ENCODE measurements around the gene PDE4D.

PDE4D gene

DNA sequence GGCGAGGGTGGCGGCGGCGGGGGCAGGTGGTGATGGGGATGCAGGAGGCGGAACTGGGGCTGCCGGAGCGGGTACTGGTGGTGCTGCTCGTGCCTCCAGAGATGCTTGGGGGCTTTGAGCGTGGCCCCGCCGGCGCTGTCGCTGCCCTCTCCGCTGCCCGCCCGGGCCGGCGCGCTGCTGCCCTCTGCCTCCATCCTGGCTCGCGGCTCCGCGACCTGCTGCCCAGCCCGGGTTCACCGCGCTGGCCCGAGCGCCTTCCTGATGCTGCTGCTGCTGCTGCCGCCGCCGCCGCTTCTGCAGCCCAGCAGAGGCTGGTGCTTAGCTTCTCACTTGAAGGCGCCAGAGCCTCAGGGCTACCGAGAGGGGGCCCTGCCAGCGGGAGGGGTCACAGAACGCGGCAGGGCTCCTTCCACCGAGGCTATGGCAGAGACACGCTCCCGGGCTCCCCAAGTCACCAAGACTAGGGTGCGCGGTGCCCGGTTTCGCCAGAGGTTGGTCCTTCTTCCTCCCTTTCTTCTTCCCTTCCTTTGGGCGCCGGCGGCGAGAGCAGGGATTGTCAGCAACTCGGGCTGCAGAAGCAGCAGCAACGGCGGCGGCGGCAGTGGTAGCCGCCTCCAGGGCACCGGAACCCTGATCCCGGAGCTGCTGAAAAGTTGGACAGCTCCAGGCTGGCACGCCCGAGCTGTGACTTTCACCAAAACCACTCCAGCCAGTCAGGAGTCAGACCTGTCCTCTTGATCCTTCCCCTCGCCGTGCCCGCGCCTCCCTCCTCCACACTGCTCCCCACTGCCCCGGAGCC lies at the start of gene PDE4D:
Gene PDE4D, minus strand, starts transcription at position 298 of the 799 bp plus-strand sequence.
- DNase-seq (ENCODE audit: low read depth in 2 of 2), result no peak

DNA sequence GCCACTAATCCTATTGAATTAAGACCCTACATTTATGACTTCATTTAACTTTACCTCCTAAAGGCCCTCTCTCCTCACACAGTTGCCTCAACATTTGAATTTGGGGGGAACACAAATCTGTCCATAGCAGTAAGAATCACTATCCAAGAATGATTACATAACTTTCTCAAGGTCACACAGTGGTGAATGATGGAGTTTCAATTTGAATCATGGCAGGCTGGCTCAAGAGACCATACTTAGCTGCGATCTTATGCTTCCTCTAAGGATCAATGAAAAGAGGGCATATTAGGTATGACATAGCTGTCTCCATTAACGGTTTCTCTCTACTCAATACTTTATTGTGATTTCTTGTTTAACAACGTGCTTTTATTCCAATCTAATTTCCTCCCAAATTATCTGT lies 44.1 kb upstream of the PDE4D start:
- DNase-seq (ENCODE audit: low read depth in 2 of 2), result no peak

DNA sequence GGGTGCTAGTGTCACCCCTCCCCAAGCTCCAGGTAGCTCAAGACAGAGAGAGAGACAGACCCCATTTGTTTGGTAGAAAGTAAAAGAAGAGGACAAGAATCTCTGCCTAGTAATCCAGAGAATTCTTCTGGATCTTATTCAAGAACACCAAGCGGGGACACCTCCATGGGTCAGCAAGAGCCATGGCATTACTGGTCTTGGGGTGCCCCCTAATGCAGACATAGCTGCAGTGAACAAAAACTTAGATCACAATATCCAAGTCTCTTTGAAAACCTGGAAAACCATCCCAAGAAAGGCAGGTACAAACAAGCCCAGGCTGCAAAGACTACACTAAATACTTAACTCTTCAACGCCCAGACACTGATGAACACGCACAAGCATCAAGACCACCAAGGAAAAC lies 29.9 kb upstream of the PDE4D start:
- DNase-seq (ENCODE audit: low read depth in 2 of 2), result no peak

DNA sequence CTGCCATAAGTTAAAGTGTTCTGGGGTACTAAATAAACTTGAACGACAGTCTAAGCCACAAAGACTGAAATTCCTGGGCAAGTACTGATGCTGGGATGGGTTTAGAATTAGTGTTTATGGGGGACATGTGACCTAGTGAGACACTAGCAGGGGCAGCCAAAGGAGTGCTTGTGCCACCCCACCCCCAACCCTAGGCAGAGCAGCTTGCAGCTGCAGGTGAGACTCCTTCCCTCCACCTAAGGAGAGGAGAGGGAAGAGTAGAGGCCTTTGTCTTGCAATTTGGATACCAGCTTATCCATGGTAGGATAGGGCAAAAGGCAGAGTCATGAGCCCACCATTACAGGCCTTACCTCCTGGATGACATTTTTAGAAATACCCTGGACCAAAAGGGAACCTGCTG lies 28.7 kb upstream of the PDE4D start:
- no peak for DNase-seq (ENCODE audit: low read depth in 2 of 2)

DNA sequence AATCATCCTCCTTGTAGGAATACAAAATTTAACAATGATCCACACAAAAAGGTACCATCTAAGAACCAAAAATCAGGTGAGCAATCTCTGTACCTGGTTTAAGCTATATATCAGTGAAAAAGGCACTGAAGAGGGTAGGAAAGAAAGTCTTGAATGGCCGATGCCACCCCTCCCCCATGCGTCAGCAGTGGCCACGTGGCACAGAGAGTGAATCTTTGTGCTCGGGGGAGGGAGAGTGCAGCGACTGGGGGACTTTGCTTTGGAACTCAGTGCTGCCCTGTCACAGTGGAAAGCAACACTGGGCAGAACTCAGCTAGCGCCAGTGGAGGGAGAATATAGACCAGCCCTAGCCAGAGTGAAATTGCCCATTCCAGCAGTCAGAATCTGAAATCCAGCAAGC lies 28.3 kb upstream of the PDE4D start:
- no peak for DNase-seq (ENCODE audit: low read depth in 2 of 2)

DNA sequence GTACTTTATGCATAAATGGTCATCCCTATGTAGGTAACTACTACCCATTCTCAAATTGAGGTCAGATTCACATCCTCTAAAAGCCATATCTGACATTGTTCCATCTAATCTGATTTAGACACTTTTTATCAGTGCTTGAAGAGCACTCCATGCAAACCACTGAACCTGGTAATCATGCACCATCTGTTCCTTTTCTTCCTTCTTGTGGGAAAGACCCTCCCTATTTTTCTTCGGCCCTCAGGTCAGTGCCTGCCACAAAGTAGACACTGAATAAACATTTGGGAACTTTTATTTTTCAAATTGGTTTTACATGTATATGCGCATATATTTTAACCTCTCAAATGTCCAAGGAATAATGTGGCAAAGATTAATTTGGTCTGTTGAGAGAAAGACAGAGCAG lies 26.0 kb upstream of the PDE4D start:
- no peak for DNase-seq (ENCODE audit: low read depth in 2 of 2)

DNA sequence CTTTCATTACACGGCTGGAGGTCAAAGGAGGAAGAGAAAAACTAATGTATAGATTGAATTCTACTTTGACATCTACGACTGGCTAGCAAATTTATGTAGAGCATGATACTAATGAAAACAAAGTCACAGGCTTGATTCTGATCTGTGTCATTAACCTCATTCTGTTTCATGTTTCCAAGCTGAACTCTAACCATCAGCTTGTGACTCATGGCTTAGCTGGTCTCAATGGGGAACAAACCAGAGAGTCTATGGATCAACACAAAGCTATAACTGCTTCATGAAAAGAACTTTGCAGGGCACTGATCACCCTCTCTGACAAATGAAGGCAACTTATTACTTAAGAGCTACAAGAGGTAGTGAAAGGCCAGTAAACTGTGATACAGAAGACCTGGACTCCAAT lies 23.6 kb upstream of the PDE4D start:
- no peak for DNase-seq (ENCODE audit: low read depth in 2 of 2)

DNA sequence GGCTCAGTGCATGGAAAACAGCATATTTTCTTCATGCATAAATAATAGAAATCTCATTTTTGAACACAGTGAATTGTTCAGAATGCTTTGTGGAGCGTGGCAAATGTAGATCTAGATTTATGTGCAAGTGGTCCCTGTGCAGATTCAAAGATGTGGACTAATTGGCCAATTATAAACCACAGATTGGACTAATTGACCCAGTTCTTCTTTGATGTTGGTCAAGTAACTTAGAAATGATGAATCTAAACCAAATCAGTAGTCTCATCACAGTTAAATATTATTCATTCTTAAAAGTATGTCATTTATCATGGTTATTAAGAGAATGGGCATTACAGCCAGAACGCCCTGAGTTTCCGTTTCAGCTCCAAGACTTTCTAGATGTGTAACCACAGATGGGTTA lies 11.7 kb upstream of the PDE4D start:
- no peak for DNase-seq (ENCODE audit: low read depth in 2 of 2)

DNA sequence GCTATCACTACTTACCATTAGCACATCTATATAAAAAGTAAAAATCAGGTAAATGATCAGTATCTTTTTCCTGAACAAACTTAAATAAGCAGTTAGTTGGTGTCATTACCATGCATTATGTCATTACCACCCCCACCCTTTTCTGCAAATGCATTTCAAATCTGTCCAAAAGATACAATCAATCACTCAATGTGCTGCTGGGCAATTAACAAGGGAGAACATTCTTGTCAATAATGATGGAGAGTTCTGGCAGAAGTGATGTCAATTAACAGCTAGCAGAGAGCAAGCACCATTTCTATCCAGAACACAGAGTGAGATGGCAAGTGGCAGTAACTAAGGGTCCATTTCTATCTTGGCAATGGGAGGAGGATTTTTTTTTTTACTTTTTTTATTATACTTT lies 3.5 kb upstream of the PDE4D start:
- no peak for DNase-seq (ENCODE audit: low read depth in 2 of 2)

DNA sequence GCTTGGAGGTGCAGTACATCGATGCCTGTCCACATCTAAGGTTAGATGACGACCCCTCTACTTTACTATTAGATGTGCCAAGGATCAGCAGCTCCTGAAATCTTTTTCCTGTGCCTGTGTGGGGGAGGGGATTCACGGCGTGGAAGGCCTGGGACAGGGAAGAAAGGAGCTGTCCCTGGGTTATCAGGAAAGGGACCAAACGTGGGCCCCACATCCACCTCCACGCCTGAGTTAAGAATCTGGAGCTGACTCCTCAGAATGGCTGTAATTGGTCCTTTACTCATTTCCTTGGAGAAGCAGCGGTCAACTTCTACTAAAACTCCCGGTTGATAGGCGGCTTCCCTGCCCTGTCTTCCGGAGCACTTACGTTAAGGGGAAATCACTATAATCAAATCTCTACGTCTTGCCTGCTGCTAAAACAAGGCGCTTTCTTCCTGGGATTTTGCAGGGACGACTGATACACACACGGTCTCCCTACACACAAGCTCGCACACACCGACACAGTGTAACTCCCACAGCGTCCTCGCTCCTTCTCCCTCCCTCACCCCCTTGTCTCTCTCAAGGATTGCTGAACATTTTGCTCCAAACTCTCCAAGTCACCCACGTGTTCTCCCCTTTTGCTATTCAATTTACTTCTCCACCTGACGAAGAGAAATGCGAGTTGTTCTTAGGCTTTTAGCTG lies 1.4 kb downstream of the PDE4D start:
- DNase-seq (ENCODE audit: low read depth in 2 of 2), result no peak

DNA sequence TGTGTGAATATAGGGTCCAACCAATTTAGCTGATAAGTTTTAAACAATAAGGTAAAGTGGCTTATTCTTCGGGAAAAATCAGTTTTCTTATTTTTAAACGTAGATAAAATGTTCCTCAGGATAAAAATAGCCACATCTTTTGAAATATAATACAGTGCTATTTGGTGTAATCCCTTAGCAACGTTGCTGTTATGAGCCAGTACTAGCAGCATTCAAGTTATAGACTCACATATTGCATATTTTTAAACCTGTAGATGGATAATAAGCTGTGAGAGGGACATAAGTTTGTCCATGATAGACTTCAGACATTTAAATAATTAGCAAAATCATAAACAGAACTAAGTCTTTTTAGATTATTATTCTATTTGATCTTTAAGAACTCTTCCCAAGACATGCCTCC lies 6.3 kb downstream of the PDE4D start:
- DNase-seq (ENCODE audit: low read depth in 2 of 2), result no peak

DNA sequence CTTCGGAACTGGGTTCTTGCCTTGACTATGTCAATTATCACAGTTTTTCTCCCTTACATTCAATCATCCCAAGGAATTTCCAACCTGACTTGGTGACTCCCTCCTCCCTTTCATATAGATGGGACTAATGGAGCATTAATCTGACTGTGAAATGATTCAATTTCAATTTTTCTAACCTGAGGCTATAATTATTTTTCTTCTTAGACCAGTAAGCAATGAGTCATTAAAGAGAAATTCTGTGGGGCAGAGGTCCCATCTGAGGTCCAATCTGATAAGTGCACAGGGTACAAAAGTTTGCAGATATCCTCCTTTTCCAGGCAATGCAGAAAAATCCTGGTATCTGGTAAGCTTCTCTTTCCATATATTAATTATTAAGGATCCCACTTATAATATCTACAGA lies 18.9 kb downstream of the PDE4D start:
- no peak for DNase-seq (ENCODE audit: low read depth in 2 of 2)

DNA sequence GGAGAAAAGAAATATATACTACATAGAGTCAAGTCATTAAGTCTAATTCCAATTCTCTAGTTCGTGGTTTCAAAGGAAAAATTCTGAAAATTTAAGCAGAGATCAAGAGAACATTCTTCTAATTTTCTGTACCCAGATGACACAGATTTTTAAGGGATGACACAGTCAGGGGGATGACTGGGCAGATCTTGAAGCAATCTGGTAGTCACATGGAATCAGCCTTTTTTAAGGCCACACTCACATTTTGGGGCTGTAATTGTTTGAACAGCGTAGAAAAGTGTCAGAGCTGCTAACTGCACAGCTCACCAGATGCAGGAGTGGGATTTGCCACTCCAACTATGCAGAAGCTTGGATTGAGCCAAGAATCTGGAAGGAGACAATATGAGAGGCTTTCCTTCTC lies 20.4 kb downstream of the PDE4D start:
- DNase-seq (ENCODE audit: low read depth in 2 of 2), result no peak

DNA sequence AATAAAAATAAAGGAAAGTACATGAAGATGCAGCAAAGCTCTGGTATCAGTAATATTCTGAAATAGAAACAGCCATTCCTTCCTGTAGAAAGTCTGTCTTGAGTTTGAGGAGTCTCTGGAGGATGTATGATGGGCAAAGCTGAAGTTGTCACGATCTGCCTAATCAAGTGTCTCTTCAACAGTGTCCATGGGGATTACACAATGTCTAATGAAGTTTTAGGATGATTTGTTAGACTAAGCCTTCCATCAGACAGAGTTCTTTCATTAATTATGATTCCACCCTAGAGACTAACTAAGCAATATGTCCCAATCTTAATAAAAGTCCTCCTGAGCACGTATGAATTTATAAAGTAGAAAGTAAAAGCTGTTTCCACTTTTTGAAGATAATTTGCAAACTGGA lies 26.9 kb downstream of the PDE4D start:
- no peak for DNase-seq (ENCODE audit: low read depth in 2 of 2)

DNA sequence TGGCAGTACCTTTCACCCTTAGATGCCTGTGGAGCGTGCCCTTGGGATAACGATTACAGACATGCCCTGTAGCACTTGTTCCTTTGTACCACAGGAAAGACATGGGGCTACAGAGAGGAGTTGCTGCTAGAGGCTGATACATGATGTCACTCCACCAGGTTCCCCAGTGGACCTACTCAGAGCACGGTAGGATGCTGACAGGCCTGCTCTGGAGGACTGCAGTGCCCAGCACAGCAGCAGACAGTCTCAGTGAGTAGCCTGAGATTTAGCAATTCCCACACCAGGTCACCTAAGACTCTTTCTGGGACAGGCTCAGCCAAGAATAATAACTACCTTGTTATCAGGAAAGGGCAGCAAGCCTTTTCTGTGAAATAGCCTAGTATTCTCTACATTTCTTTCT lies 28.8 kb downstream of the PDE4D start:
- DNase-seq (ENCODE audit: low read depth in 2 of 2), result no peak

DNA sequence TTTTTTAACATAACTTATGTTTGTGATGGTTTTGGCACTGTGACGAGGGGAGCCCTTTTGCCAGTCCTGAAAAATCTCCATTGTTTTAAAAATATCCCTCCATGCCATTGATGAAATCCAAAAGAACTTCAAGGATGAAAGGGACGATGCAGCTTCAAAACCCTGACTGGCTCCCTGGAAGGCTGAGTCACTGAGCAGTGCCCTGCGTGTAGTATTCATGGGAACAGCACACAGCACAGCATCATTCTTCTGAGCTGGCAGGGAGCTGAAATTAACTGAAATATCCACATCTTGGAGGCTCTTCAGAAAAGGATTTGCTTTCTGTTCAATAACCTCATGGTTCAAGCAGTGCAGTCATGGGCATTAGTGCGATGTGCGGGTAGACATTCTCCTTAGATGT lies 29.7 kb downstream of the PDE4D start:
- no peak for DNase-seq (ENCODE audit: low read depth in 2 of 2)

DNA sequence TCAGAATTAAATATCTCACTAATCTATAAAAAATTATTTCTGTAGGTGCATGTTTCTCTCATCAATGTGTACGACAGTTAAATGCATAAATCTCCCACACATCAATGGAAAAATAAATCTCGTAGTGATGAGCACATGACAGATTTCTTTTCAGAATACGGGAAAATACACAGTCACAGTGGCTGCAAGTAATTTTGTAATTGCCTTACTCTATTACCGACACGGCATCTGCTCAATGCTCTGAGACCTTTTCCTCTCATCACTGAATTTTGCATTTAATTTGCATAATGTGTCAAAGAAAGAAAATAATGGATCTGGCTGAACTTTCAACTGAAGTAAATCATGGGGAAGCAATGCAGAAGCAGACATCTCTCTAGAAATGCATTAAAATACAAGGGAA lies 37.2 kb downstream of the PDE4D start:
- no peak for DNase-seq (ENCODE audit: low read depth in 2 of 2)

DNA sequence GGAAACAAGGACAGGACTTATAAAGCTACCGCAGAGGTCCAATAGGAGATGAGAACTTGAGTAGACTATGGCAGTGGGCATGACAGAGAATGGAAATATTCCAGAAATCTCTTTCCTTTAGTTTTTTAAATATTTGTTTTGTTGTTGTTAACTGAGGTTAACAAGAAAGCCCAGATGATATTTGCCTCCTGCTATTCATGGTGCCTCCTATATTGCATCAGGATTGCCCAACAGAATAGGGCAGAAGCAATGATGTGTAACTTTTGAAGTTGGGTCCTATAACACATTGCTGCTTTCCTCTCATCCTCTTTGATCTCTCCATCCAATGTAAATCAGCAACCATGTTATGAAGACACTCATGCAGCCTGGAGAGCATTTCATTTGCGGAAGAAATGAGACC lies 42.8 kb downstream of the PDE4D start:
- DNase-seq (ENCODE audit: low read depth in 2 of 2), result no peak

DNA sequence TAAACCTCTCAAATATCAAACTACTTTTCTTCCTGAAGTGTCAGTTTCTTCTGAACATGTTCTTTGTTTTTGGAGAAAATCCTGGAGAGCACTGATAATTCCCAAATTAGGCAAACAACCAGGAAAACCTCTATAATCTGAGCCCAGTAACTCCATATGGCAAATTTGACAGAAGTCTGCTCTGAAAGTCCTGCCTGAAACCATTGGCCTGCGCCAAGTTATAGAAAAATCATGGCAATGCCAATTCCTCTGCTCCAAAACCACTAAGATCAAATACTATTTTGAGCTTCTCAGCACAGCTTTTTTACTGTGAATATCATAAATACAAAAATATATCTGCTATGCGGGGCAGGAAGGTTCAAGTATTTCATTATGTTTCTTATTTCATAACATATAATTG lies 45.9 kb downstream of the PDE4D start:
- no peak for DNase-seq (ENCODE audit: low read depth in 2 of 2)

DNA sequence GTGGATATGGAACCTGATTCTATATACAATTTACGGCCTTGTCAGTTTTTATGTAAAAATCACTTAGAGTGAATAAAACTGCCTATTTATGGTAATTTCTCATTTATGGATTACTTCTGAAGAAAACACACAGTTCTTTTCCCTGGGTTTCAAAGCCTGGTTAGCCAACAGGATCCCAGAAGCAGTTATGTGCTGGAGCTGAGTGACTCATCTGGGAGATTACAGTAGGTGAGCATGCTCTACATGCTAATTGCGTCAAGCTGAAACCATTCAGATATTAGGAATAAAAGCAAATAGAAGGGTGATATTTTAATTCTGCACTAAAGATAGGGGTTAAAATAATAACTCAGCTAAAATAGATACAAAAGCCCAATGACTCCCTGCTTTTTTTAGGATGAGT lies 47.8 kb downstream of the PDE4D start:
- no peak for DNase-seq (ENCODE audit: low read depth in 2 of 2)

DNA sequence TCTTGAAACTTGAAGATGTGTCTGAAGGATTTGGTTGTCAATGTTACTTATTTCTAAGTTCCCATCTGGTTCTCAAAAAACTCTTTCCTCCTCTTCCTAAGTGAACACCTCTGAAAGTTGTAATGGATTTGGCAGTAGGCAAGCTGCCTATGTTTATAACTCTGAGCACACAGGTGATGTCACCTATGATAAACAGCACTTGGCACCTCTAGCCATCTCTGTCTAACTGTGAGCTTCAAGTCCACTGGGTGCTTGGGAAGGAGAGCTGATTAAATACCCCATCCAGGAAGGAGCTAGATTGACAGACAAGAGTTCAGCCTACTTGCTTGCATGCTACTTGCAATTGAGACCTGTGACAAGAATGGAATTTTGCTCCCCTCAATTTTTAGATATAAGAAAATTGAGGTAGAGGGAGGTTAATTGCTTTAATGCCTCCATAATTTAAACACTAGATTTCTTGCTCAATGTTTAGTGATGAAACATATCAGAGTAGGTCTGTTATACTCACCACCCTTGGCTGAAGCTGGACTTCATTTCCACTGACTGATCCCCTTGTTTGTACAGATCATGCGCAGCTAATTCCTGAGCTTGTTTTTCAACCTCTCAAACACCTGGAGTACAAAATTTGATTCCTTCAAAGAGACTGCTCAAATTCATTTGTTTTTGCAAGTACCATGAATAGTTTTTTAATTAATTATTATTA lies 49.9 kb downstream of the PDE4D start:
- DNase-seq (ENCODE audit: low read depth in 2 of 2), result no peak

DNA sequence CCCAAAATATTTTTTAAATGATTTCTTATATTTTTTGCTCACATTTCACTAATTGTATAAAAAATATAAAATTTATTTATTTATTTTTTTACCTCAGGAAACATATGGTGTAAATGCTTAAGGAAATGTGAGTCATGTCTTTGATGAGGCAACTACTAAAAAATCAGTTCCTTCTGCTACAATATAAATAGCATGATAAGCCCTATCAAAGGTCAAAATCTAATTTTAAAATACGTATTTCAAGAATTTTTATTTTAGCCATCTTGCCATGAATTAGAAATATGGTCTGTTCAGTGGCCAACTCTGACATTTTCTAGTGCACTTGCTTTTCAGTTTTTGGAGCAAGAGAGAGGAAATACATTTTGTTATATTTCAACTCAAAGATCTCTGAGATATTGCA lies 50.5 kb downstream of the PDE4D start:
- DNase-seq (ENCODE audit: low read depth in 2 of 2), result no peak

DNA sequence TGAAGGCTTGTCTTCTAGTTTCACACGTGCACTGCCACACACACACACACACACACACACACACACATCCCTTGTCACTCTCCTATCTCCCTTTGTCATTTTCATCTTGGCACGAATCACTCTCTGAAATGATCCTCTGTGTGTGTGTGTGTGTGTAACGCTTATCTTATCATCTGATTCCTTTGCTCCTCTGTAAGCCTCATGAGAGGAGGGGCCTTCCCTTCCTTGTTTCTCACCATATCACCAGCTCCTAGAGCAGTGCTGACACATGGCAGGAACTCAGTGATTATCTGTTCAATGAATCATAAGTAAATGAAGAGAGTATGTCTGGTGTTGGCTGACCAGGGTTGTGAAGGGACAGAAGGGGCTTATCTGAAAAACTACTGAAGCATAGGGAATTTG lies 53.3 kb downstream of the PDE4D start:
- DNase-seq (ENCODE audit: low read depth in 2 of 2), result no peak

Data from stimulated activated CD8-positive, alpha-beta memory T cell treated with anti-CD3 and anti-CD28 coated beads, Interleukin-2, amount 100 ng/mL, for 1 hour (primary cell).